ENCODE results near the gene CCDC83. TPM values are rescaled to one million over a fixed set of nuclear protein-coding genes. Genes with fewer than 3 reads are reported as not detected.

CCDC83 gene
- 0.34 TPM in 1 of 2 replicates, not detected in the other for total RNA-seq

GRCh38 chr11:85855341-85855656, at the start of gene CCDC83:
CCDC83 (plus strand) TSS chr11:85855383; CDS start chr11:85865124, 9,741 bp downstream.

GRCh38 chr11:85810871-85811611, 44.1 kb upstream of the CCDC83 start, which contains the start of gene SYTL2:
SYTL2 (minus strand) TSS chr11:85811141; CDS start chr11:85757725, 53,416 bp downstream.

Other genes with a start within 250 kb of the CCDC83 start
- 0.93 and 0.94 TPM in 2 replicates for gene DLG2, start 228.0 kb upstream of the CCDC83 start, total RNA-seq
- 38.9 and 41.2 TPM in 2 replicates for gene TMEM126B, start 226.8 kb upstream of the CCDC83 start, total RNA-seq
- gene TMEM126A, start 207.4 kb upstream of the CCDC83 start, total RNA-seq = 12.7 and 18.5 TPM in 2 replicates
- 18.2 and 20.2 TPM in 2 replicates for gene CREBZF, start 190.3 kb upstream of the CCDC83 start, total RNA-seq
- gene CCDC89, start 169.2 kb upstream of the CCDC83 start, total RNA-seq = 2.7 and 7.1 TPM in 2 replicates
- gene SYTL2, start 44.2 kb upstream of the CCDC83 start, total RNA-seq = 5.2 and 8.2 TPM in 2 replicates
- 190 and 226 TPM in 2 replicates for gene PICALM, start 213.7 kb downstream of the CCDC83 start, total RNA-seq